K562 (cell line): ENCODE data around the gene SAMM50. TPM values are rescaled to one million over a fixed set of nuclear protein-coding genes. Genes with fewer than 3 reads are reported as not detected.
A peak's percentile ranks its signal among the peaks of the same experiment; 100 is the strongest.

Experiments used
- ELF2 ChIP-seq: fragments of 250-450 bp; sonication (Bioruptor Pico); IDR thresholded peaks from 2 replicates; pipeline ENCODE4 v1.5.0; 2021; ENCODE audit warnings: mild to moderate bottlenecking
- FOS ChIP-seq: IDR thresholded peaks from 3 replicates; pipeline ENCODE4 v1.6.1; 2011; ENCODE audit not compliant: insufficient read length; ENCODE audit errors: extremely low read depth
- GABPB1 ChIP-seq: sonication (generic); formaldehyde crosslinking; IDR thresholded peaks from 2 replicates; pipeline ENCODE4 v1.8.0; 2022; ENCODE audit warnings: mild to moderate bottlenecking, missing genetic modification reagents
- HIVEP1 ChIP-seq: fragments of 250-450 bp; sonication (Bioruptor Pico); IDR thresholded peaks from 2 replicates; pipeline ENCODE4 v1.4.0; 2020; ENCODE audit warnings: mild to moderate bottlenecking
- HMG20B ChIP-seq: fragments of 250-450 bp; sonication (Bioruptor Pico); IDR thresholded peaks from 2 replicates; pipeline ENCODE4 v1.5.0; 2021; ENCODE audit warnings: mild to moderate bottlenecking
- HOMEZ ChIP-seq: fragments of 250-450 bp; sonication (Bioruptor Pico); IDR thresholded peaks from 2 replicates; pipeline ENCODE4 v1.4.0; 2020; ENCODE audit warnings: mild to moderate bottlenecking, moderate library complexity
- JUND ChIP-seq, 2 experiments: IDR thresholded peaks; 2 replicates in 1 of 2; 3 replicates in 1 of 2; pipeline ENCODE4 v1.6.1; 2011; ENCODE audit warnings: borderline replicate concordance in 2 of 2, low read depth in 2 of 2, low read length in 2 of 2, improper control_type of control experiment in 1 of 2, missing biosample characterization in 1 of 2, missing genetic modification characterization in 1 of 2, missing genetic modification reagents in 1 of 2
- KHSRP ChIP-seq: fragments of 450-650 bp; IDR thresholded peaks from 2 replicates; pipeline ENCODE4 v1.6.1; 2017
- NCOA6 ChIP-seq: fragments of 450-650 bp; IDR thresholded peaks from 2 replicates; pipeline ENCODE4 v1.6.1; 2017; ENCODE audit warnings: mild to moderate bottlenecking
- NFE2L1 ChIP-seq: fragments of 450-650 bp; IDR thresholded peaks from 2 replicates; pipeline ENCODE4 v1.6.1; 2016; ENCODE audit warnings: missing genetic modification characterization, low read depth, mild to moderate bottlenecking, missing compliant biosample characterization, moderate library complexity, borderline replicate concordance
- NFIC ChIP-seq: fragments of 450-650 bp; IDR thresholded peaks from 2 replicates; pipeline ENCODE4 v1.6.1; 2017; ENCODE audit warnings: mild to moderate bottlenecking, inconsistent platforms
- PPARD ChIP-seq: fragments of 250-450 bp; sonication (Bioruptor Pico); IDR thresholded peaks from 2 replicates; pipeline ENCODE4 v1.8.0; 2022; ENCODE audit warnings: inconsistent platforms, mild to moderate bottlenecking, moderate library complexity
- RCOR1 ChIP-seq, 2 experiments: IDR thresholded peaks; 2 replicates each; pipeline ENCODE4 v1.6.1; 2012; ENCODE audit warnings: low read depth in 2 of 2, low read length in 2 of 2, borderline replicate concordance in 1 of 2, improper control_type of control experiment in 1 of 2
- RUNX1 ChIP-seq: sonication (generic); IDR thresholded peaks from 2 replicates; pipeline ENCODE4 v1.6.1; 2016; ENCODE audit warnings: antibody characterized with exemption, low read depth
- SAP30 ChIP-seq: fragments of 200-600 bp; sonication (generic); IDR thresholded peaks from 2 replicates; pipeline ENCODE4 v1.6.1; 2012; ENCODE audit warnings: borderline replicate concordance, low read depth, mild to moderate bottlenecking, moderate library complexity, low read length, control low read depth, inconsistent platforms; ENCODE audit not compliant: insufficient read depth, poor library complexity, severe bottlenecking
- SMAD1 ChIP-seq: fragments of 150-350 bp; IDR thresholded peaks from 2 replicates; pipeline ENCODE4 v1.6.1; 2014; ENCODE audit warnings: low read length, low read depth; ENCODE audit not compliant: partially characterized antibody
- SREBF1 ChIP-seq: fragments of 150-350 bp; IDR thresholded peaks from 2 replicates; pipeline ENCODE4 v1.6.1; 2014; ENCODE audit warnings: antibody characterized with exemption, low read depth, low read length, borderline replicate concordance
- SRSF1 ChIP-seq: fragments of 200-400 bp; formaldehyde crosslinking; IDR thresholded peaks from 2 replicates; pipeline ENCODE4 v1.6.1; 2017; ENCODE audit warnings: mild to moderate bottlenecking, low read depth, low read length, moderate library complexity
- TAF7 ChIP-seq: fragments of 450-650 bp; IDR thresholded peaks from 2 replicates; pipeline ENCODE4 v1.6.1; 2016; ENCODE audit warnings: missing genetic modification characterization, missing compliant biosample characterization
- TAL1 ChIP-seq: fragments of 450-650 bp; IDR thresholded peaks from 2 replicates; pipeline ENCODE4 v1.6.1; 2016; ENCODE audit warnings: mild to moderate bottlenecking
- TCF7L2 ChIP-seq: fragments of 150-350 bp; IDR thresholded peaks from 2 replicates; pipeline ENCODE4 v1.6.1; 2016; ENCODE audit warnings: low read depth, mild to moderate bottlenecking, low read length, moderate library complexity
- TSC22D4 ChIP-seq: fragments of 450-650 bp; IDR thresholded peaks from 2 replicates; pipeline ENCODE4 v1.6.1; 2016; ENCODE audit warnings: missing genetic modification characterization, missing biosample characterization, control low read depth
- ZNF175 ChIP-seq: fragments of 200-800 bp; sonication (Bioruptor generic); IDR thresholded peaks from 2 replicates; pipeline ENCODE4 v1.6.1; 2016; ENCODE audit warnings: low read depth, mild to moderate bottlenecking, missing genetic modification characterization, missing compliant biosample characterization
- ZNF280A ChIP-seq: fragments of 450-650 bp; IDR thresholded peaks from 2 replicates; pipeline ENCODE4 v1.6.1; 2018; ENCODE audit warnings: mild to moderate bottlenecking, low read depth; ENCODE audit not compliant: partially characterized antibody
- ZNF695 ChIP-seq: fragments of 450-650 bp; formaldehyde crosslinking; IDR thresholded peaks from 2 replicates; pipeline ENCODE4 v1.4.0; 2020; ENCODE audit warnings: mild to moderate bottlenecking, moderate library complexity
- ZNF785 ChIP-seq: fragments of 250-450 bp; sonication (Bioruptor Pico); IDR thresholded peaks from 2 replicates; pipeline ENCODE4 v1.4.0; 2020; ENCODE audit warnings: mild to moderate bottlenecking
- polyA plus RNA-seq, 8 experiments: library from polyadenylated mRNA; depleted of rRNA in 4 of 8; stranded (reverse) in 5 of 8; unstranded in 3 of 8; fragments of >200 nt; fragmentation: Nextera tagmentation in 2 of 8; fragmentation: Illumina TruSeq in 1 of 8; extraction: Ambion mirVana in 2 of 8; extraction: Trizol in 1 of 8; gene quantifications; 2 replicates each; pipeline versions ENCODE4 v1.2.1 to v1.2.3, GENCODE V29; 2011 to 2014; ENCODE audit warnings: inconsistent platforms in 1 of 8, missing spikeins in 1 of 8
- total RNA-seq, 7 experiments: library from RNA; depleted of rRNA in 6 of 7; stranded (reverse); fragments of >200 nt in 6 of 7; fragmentation: Illumina TruSeq in 2 of 7; extraction: Trizol in 2 of 7; gene quantifications; 2 replicates each; pipeline versions ENCODE4 v1.2.1 to v1.2.3, GENCODE V29; 2011 to 2021; ENCODE audit warnings: low replicate concordance in 1 of 7

SAMM50 gene
- total and polyA plus RNA-seq, 9 of the 15 experiments (the other 6 are each of a cell fraction or from before 2014, with no cell fraction given) = 14.6 to 49.3 (median 38.1) TPM

GRCh38 chr22:43969021-43969878, 14.0 kb downstream of the SAMM50 start (continued):
- TF ChIP-seq ZNF280A (no peak), TAL1 (peak; percentile 97), NFE2L1 (tag) (no peak), HMG20B (CRISPR knock-in tag) (no peak), ELF2 (CRISPR knock-in tag) (no peak), PPARD (CRISPR knock-in tag) (no peak), SAP30 (no peak), HOMEZ (CRISPR knock-in tag) (no peak), SMAD1 (no peak), KHSRP (0 out of 2 replicates have a peak, but pooled peaks have one; percentile 40), GABPB1 (CRISPR knock-in tag) (no peak), ZNF695 (CRISPR knock-in tag) (no peak), TSC22D4 (tag) (no peak), JUND (IDR thresholded peaks at IDR 0.05; ENCODE audit: borderline replicate concordance, low read depth, low read length) (no peak), JUND (tag; IDR thresholded peaks at IDR 0.05; ENCODE audit: borderline replicate concordance, low read depth, low read length) (no peak; the same call in 2 of the 3 replicates), ZNF785 (no peak), RCOR1 (IDR thresholded peaks at IDR 0.05; ENCODE audit: borderline replicate concordance in 1 of 2, low read depth in 2 of 2, low read length in 2 of 2) (peak in 1 of 2 experiments; percentile 82; a peak in 1 of 4 replicates), RUNX1 (0 out of 2 replicates have a peak, but pooled peaks have one; percentile 51), NFIC (peak; percentile 81), HIVEP1 (CRISPR knock-in tag) (no peak), NCOA6 (no peak), SREBF1 (no peak), TAF7 (tag) (no peak), SRSF1 (no peak), TCF7L2 (no peak), ZNF175 (no peak), FOS (no peak)
